Tibial artery (tissue), 4 donors: ENCODE data around the gene DDX1.
"Not testable (repeated sequence)": the region's sequence is repeated elsewhere in the genome, so short reads cannot be mapped to it uniquely, and the experiment has no call there.

Experiments used
- DNase-seq, 2 donors: peaks; one replicate each; pipeline ENCODE4 v3.0.0-alpha.2; 2019
- H3K27ac ChIP-seq, 2 donors: fragments of 200-600 bp; sonication (generic) in 1 of 2; 1 replicate in 1 of 2; 2 replicates in 1 of 2; pipeline ENCODE4 v1.5.1; 2018 to 2019; ENCODE audit warnings: mild to moderate bottlenecking in 1 of 2
- H3K27me3 ChIP-seq, 2 donors: fragments of 200-600 bp; sonication (generic) in 1 of 2; one replicate each; pipeline versions ENCODE4 v1.5.1 to v1.6.0; 2016 to 2019
- H3K36me3 ChIP-seq, 3 donors: fragments of 200-600 bp; sonication (generic) in 2 of 3; one replicate each; pipeline ENCODE4 v1.5.1; 2016 to 2019; ENCODE audit warnings: mild to moderate bottlenecking in 2 of 3
- H3K4me1 ChIP-seq, 4 donors: fragments of 200-600 bp; sonication (generic) in 2 of 4; 1 replicate in 3 of 4; 2 replicates in 1 of 4; pipeline ENCODE4 v1.5.1; 2016 to 2019
- H3K4me3 ChIP-seq, 2 donors: fragments of 200-600 bp; sonication (generic) in 1 of 2; 1 replicate in 1 of 2; 2 replicates in 1 of 2; pipeline ENCODE4 v1.5.1; 2018 to 2019; ENCODE audit warnings: mild to moderate bottlenecking in 2 of 2
- H3K9me3 ChIP-seq, 3 donors: fragments of 200-600 bp; sonication (generic) in 1 of 3; one replicate each; pipeline ENCODE4 v1.5.1; 2016 to 2019
- intact Hi-C: fragments of 100-400 bp; cut with DNase I; formaldehyde crosslinking; loops from one replicate; pipeline ENCODE4 v1.15.0; 2023; ENCODE audit warnings: low total_unique reads
- TF ChIP-seq, protein P1 (sequence below), 2 experiments: fragments of 200-600 bp in 1 of 2; fragments of 450-650 bp in 1 of 2; IDR thresholded peaks; one replicate each; pipeline ENCODE4 v1.5.1; 2017 to 2019; ENCODE audit warnings: antibody characterized with exemption in 2 of 2, mild to moderate bottlenecking in 1 of 2, moderate library complexity in 1 of 2

The DDX1 gene

DNA sequence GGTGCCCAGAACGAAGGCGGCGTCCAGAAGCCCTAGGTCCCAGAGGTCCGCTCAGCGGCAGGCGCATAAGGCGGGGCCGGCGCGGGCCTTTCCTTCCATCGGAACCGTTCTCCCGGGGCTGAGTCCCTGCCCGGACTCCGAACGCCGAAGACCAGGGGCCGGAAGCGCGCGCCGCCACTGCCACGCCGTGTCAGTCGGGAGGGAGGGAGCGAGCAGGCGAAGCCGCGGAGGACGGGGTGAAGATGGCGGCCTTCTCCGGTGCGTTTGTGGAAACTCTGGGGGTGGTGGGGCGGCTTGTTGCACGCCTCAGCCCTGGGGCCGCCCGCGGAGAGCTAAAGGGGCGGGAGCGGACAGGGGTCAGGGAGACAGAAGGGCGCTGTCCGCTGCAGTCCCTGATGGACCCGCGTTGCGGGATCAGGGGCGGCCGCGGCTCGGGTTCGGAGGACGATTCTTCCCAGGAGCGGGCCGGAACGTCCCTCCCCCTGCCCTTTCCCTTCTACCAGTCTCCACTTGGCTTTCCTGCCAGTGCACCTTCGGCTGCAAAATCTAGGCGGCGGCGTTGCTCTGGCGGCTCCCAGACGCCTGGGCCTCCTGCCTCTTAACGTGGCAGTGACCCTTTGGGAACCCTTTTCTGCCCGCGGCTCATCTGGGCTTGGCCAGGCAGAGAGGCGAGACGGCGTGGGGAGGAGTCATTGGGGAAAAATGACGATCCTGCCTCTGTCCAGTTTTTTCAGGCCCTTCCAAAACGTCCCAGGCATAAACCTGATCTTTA lies at the start of gene DDX1:
Gene DDX1, plus strand, starts transcription at position 177 of the 772 bp plus-strand sequence. Its CDS starts 66 bp downstream, at position 243.
- Histone ChIP-seq H3K27ac (peak within 1 kb of the TSS; percentile 86 to 93), H3K36me3 (peaks cover 15 to 18% (median 16%) of the 10 kb centered on the region in 3 donors), H3K4me1 (peaks cover 0 to 31% (median 23%) of the 10 kb centered on the region in 4 donors), H3K27me3 (no peaks in the 10 kb centered on the region), H3K4me3 (peak within 1 kb of the TSS; percentile 66 to 98), H3K9me3 (no peaks in the 10 kb centered on the region)
- peak; percentile 79 to 90 for DNase-seq
- intact Hi-C loops, result no loop called here
- TF ChIP-seq, protein P1, sequence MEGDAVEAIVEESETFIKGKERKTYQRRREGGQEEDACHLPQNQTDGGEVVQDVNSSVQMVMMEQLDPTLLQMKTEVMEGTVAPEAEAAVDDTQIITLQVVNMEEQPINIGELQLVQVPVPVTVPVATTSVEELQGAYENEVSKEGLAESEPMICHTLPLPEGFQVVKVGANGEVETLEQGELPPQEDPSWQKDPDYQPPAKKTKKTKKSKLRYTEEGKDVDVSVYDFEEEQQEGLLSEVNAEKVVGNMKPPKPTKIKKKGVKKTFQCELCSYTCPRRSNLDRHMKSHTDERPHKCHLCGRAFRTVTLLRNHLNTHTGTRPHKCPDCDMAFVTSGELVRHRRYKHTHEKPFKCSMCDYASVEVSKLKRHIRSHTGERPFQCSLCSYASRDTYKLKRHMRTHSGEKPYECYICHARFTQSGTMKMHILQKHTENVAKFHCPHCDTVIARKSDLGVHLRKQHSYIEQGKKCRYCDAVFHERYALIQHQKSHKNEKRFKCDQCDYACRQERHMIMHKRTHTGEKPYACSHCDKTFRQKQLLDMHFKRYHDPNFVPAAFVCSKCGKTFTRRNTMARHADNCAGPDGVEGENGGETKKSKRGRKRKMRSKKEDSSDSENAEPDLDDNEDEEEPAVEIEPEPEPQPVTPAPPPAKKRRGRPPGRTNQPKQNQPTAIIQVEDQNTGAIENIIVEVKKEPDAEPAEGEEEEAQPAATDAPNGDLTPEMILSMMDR (IDR thresholded peaks at IDR 0.05), result no peak

DNA sequence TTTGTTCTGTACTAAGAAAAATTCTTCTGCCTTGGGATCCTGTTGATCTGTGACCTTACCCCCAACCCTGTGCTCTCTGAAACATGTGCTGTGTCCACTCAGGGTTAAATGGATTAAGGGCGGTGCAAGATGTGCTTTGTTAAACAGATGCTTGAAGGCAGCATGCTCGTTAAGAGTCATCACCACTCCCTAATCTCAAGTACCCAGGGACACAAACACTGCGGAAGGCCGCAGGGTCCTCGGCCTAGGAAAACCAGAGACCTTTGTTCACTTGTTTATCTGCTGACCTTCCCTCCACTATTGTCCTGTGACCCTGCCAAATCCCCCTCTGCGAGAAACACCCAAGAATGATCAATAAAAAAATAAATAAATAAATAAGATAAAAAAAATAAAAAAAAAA lies 49.4 kb upstream of the DDX1 start:
- H3K27ac ChIP-seq, H3K9me3 ChIP-seq, intact Hi-C loops, H3K4me1 ChIP-seq, DNase-seq, H3K4me3 ChIP-seq, H3K27me3 ChIP-seq: not testable (repeated sequence)
- H3K36me3 ChIP-seq, result peaks cover 5 to 11% (median 8%) of the 10 kb centered on the region in 3 donors

DNA sequence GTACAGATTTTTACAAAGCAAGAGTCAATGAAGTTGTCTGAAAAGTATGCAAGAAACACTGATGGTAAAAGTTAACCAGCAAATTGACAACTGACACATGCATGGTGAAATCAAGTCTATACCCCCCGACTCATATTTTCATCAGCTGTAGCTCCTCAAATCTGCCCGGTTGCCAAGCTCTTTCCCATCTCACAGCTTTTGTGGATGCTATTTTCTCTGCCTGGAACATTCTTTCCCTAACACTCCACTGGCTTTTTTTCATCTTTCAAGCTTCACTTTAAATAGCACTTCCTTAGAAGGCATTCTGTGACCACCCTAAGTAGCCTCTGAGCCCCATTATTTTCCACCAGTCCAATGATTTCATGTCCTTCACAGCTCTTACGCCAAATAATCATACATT lies 48.6 kb upstream of the DDX1 start:
- H3K9me3 ChIP-seq, result no peaks in the 10 kb centered on the region
- peaks cover 5 to 14% (median 5%) of the 10 kb centered on the region in 3 donors for H3K36me3 ChIP-seq
- H3K4me1 ChIP-seq, result no peaks in the 10 kb centered on the region
- no peaks in the 10 kb centered on the region for H3K27me3 ChIP-seq
- intact Hi-C loops, result no loop called here
- H3K27ac ChIP-seq, result no peak overlapping the region
- TF ChIP-seq, protein P1 (IDR thresholded peaks at IDR 0.05), result no peak
- H3K4me3 ChIP-seq, result no peak overlapping the region
- DNase-seq, result no peak

DNA sequence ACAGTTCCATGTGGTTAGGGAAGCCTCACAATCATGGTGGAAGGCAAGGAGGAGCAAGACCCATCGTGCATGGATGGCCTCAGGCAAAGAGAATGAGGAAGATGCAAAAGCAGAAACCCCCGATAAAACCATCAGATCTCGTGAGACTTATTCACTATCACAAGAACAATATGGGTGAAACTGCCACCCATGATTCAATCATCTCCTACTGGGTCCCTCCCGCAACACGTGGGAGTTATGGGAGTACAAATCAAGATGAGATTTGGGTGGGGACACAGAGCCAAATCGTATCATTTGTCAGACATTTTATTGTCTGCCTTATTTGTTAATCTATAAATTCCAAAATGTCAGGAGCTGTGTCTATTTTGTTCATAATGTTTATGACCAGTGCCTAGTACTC lies 48.1 kb upstream of the DDX1 start:
- Histone ChIP-seq H3K9me3 (no peaks in the 10 kb centered on the region), H3K27ac (no peak overlapping the region), H3K27me3 (no peaks in the 10 kb centered on the region), H3K4me1 (no peaks in the 10 kb centered on the region), H3K4me3 (no peak overlapping the region), H3K36me3 (peaks cover 5 to 15% (median 5%) of the 10 kb centered on the region in 3 donors)
- TF ChIP-seq, protein P1 (IDR thresholded peaks at IDR 0.05), result no peak
- no peak for DNase-seq
- intact Hi-C loops, result no loop called here

DNA sequence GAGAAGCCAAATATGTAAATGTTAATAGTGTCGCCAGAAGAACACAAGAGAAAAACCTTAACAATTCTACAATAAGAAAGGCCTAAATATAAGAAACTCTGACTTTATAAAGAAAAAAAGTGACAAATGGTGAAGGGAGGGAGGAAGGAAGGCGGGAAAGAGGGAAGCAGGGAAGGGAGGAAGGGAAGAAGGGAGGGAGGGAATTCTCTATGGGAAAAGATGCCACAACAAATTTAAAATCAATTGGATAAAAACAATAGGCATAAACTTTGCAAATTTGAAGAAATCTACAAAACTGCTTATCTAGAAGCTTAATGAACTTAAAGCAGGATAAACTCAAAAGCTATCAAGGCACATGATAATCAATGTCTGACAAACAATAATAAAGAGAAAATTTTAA lies 47.4 kb upstream of the DDX1 start:
- Histone ChIP-seq H3K4me1 (no peaks in the 10 kb centered on the region), H3K9me3 (no peaks in the 10 kb centered on the region), H3K27ac (no peak overlapping the region), H3K27me3 (no peaks in the 10 kb centered on the region), H3K4me3 (no peak overlapping the region), H3K36me3 (peaks cover 3 to 17% (median 12%) of the 10 kb centered on the region in 3 donors)
- intact Hi-C loops, result no loop called here
- no peak for DNase-seq
- TF ChIP-seq, protein P1 (IDR thresholded peaks at IDR 0.05), result no peak

DNA sequence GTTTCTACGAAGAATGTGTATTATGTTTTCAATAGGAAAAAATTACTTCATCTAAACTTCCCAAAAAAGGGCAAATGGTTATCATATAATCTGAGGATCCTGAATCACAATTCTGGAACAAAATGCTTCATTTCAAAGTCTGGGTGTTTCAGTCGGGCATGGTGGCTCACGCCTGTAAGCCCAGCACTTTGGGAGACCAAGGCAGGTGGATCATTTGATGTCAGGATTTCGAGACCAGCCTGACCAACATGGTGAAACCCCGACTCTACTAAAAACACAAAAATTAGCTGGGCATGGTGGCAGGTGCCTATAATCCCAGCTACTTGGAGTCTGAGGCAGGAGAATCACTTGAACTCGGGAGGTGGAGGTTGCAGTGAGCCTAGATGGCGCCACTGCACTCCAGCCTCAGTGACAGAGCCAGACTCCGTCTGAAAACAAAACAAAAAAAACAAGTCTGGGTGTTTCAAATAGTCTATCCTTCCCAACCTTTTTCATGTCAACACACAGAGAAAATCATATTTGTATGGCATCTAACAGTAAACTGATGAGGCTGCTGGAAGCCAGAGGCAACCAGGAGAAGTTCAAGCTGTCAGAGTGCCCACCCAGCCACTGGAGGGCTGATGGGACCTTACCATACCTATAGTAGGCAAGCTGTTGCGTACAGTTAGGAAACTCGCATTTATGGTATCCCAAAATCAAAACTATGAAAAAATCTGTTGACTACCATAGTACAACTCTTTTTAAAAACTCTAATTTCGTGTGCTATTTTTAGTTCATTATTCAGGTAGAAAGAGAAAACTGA lies 45.2 kb upstream of the DDX1 start:
- Histone ChIP-seq H3K36me3 (peaks cover 5 to 29% (median 14%) of the 10 kb centered on the region in 3 donors), H3K27me3 (no peaks in the 10 kb centered on the region), H3K9me3 (no peaks in the 10 kb centered on the region), H3K27ac (no peak overlapping the region), H3K4me1 (no peaks in the 10 kb centered on the region), H3K4me3 (no peak overlapping the region)
- intact Hi-C loops, result no loop called here
- TF ChIP-seq, protein P1 (IDR thresholded peaks at IDR 0.05), result no peak
- DNase-seq, result no peak
